Central memory CD4-positive, alpha-beta T cell (primary cell): Measurements from ENCODE around the gene LCORL.

ENCODE experiments used
- DNase-seq: peaks from one replicate; pipeline ENCODE4 v3.0.0; 2022

LCORL gene

GRCh38 chr4:17846266-17846665 is 175.3 kb downstream of the LCORL start:
- DNase-seq, result no peak

DNA sequence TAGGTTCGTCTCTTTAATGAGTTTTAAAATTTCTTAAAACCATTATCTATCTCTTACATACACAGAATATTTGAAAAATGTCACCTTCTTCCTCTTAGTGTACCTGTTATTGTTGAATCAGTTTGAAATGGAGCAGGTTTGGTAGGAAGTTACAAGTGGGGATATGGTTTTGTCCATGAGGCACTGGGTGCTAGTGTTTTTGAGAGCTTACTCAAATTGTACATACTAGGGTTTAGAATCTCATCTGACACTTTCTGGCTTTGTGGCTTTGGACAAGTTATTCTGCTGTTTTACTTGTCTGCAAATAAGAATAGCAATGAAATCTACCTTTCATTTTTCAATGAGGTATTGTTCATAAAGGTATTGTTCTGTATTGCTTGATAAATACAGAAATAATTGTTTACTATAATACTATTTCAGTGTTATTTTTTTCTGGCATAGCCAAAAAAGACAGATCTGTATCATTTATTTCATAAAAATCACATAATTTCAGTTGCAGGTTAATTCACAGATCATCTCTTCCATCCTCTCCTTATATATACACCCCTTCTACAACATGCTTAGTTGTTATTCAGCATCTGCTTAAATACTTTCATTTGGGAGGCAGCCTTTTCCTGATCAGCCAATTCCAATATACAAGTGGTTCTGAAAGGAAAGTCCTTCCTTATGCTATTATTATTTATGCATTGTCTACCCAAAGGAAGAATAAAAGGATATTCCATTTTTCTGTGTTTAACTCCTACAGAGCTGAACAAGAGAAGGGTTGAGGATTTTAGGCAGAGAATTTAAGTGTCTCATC is 197.5 kb downstream of the LCORL start:
- DNase-seq, result no peak

GRCh38 chr4:17817027-17817426 is 204.5 kb downstream of the LCORL start:
- DNase-seq, result peak; percentile 35

DNA sequence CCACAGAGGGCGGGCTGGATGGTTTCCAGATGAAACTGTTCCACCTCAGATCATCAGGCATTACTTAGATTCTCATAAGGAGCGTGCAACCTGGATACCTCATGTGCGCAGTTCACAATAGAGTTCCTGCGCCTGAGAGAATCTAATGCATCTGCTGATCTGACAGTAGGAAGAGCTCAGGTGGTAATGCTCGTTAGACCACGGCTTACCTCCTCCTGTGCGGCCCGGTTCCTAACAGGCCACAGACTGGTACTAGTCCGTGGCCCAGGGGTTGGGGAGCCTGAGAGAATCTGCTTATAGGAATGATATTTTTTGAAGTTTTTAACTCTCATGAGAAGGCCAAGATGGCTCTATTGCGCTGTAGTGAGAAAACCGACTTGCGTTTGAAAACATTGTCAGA is 205.4 kb downstream of the LCORL start:
- DNase-seq, result no peak

GRCh38 chr4:17814140-17814539 is 207.4 kb downstream of the LCORL start:
- DNase-seq, result no peak

GRCh38 chr4:17812801-17813200 is 208.8 kb downstream of the LCORL start:
- DNase-seq, result no peak

DNA sequence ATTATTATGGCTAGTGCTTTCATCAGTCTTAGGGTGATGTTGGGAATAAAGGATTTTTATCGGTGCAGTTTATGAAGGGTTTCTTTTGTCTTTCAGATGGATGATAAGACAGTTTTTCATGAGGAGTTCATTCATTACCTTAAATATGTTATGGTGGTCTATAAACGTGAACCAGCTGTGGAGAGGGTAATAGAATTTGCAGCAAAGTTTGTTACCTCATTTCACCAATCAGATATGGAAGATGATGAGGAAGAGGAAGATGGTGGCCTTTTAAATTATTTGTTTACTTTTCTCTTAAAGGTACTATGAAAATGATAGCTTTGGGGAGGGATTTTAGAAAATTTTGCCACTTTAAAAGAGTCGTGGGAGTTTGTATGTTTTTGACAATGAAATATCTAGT is 209.4 kb downstream of the LCORL start:
- DNase-seq, result no peak

DNA sequence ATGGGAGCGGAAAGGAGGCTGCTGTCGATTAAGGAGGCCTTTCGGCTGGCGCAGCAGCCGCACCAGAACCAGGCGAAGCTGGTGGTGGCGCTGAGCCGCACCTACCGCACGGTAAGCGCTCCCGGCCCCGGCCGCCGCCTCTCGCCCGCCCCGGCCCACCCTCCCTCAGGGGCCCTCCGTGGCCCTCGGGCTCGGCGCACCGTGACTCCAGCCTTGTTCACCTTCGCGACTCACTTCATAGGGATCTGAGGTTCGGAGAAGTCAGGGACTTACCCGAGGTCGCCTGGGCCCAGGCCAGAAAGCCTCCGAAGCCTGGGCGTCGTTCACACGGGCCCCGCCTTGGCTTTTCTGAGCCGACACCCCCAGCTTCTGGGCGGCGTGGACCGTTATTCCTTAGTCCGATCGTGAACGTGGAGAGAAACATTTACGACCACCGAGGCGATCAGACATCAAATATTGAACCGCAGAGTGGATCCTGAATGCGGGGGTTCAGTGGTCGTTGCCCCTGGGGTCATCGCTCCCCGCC is 210.4 kb downstream of the LCORL start:
- no peak for DNase-seq

DNA sequence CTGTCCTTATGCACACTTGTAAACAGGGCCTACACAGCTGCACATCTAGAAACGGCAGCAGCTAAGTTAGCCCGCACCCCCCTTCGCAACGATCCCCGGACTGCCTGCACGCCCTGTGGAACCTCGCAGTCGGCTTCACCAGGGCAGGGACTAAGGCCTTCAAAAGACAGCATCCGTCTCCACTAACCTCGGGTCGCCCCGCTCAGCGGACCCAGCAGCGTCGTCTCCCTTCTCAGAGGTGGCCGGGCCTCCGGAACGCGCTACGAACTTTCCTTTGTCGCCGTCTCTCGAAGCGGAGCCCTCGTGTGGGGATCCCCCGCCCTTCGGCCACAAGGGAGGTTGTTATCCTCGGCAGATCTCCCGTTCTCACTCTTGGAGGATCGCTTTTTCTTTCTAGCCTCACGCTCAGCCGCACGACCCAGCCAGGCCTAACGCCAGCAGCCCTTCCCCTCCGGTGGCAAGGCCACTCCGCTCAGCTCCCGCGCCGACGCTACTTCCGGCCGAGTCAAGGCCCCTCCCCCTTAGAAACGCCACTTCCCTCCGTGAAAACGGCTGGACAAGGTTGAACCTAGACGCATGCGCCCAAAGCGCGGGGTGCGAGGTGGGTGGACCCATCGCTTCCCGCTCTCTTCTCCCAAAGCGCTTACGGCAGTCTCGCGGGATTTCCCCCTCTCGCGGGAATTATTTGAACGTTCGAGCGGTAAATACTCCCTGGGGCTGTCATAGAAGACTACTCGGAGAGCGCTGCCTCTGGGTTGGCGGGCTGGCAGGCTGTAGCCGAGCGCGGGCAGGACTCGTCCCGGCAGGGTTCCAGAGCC is 211.1 kb downstream of the LCORL start, which contains the start of the genes DCAF16 and NCAPG:
DCAF16 (minus strand) TSS at position 498 of the 818 bp plus-strand sequence. CDS start 6,616 bp downstream, outside the sequence.
NCAPG (plus strand) TSS at position 720 of the 818 bp plus-strand sequence. CDS start 99 bp downstream, outside the sequence.
- peak; percentile 98 for DNase-seq

- peak; percentile 7 for DNase-seq
Observed at GRCh38 chr4:17809667-17810066, 211.9 kb downstream of the LCORL start.

GRCh38 chr4:17807446-17807845 is 214.1 kb downstream of the LCORL start:
- DNase-seq, result no peak

DNA sequence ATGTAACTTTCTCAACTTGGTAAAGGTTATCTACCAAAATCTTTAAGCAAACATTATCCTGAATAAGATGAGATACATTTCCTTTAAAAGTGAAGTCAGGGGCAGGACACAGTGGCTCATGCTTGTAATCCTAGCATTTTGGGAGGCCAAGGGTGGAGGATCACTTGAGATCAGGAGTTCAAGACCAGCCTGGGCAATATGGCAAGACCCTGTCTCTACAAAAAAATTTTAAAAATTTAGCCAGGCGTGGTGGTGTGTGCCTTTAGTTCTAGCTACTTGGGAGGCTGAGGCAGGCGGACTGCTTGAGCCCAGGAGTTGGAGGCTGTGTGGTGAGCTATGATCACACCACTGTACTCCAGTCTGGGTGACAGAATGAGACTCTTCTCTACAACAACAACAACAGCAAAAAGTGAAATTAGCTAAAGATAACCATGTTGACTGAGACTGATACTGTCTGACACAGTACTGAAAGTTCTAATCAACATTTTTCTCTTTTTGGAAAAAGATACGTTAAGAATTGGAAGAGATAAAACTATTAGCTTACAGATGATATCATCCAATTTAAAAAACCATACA is 215.9 kb downstream of the LCORL start:
- DNase-seq, result no peak

DNA sequence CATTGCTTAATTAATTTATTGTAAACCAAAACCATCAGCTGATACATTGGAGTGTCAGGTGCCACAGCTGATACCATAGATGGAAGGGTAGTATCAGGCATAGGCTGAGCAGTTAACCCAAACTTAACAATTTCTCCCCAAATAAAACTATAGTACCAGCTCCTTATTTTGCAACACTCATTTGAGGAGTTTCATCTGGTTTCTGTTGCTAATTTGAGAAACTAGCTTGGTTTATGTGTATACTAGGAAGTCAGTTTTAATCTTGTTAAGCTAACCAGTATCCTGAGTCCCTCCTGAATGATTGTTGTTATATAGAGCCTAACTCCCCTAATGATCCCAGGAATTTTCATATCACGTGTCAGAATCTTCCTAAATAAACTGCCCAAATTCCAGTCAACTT is 223.7 kb downstream of the LCORL start:
- DNase-seq, result no peak

- no peak for DNase-seq
Observed at GRCh38 chr4:17794730-17795129, 226.8 kb downstream of the LCORL start.
